RWPE2 (cell line): ENCODE data around the gene SLC39A2.
"Not testable (repeated sequence)": the region's sequence is repeated elsewhere in the genome, so short reads cannot be mapped to it uniquely, and the experiment has no call there.

ENCODE experiments used
- ATAC-seq: fragments of 200-7000 bp; cut with Tn5 transposase; 3 replicates; pipeline ENCODE4 v1.9.1; 2021; ENCODE audit warnings: low read depth
- DNase-seq: peaks from one replicate; pipeline ENCODE4 v3.0.0-alpha.2; 2020; ENCODE audit warnings: low spot score
- H3K27ac ChIP-seq: fragments of 450-650 bp; 2 replicates; pipeline ENCODE4 v1.5.1; 2017; ENCODE audit warnings: mild to moderate bottlenecking; ENCODE audit not compliant: poor library complexity, severe bottlenecking
- H3K27me3 ChIP-seq: fragments of 250-450 bp; sonication (Bioruptor Pico); 2 replicates; pipeline ENCODE4 v1.5.1; 2021; ENCODE audit warnings: mild to moderate bottlenecking, moderate library complexity; ENCODE audit not compliant: insufficient read depth, poor library complexity, severe bottlenecking
- H3K36me3 ChIP-seq: fragments of 250-450 bp; sonication (Bioruptor Pico); 2 replicates; pipeline ENCODE4 v1.5.1; 2020; ENCODE audit warnings: low read depth, mild to moderate bottlenecking, moderate library complexity
- H3K4me1 ChIP-seq: fragments of 250-450 bp; sonication (Bioruptor Pico); 2 replicates; pipeline ENCODE4 v1.5.1; 2021; ENCODE audit warnings: mild to moderate bottlenecking, moderate library complexity; ENCODE audit not compliant: insufficient read depth, poor library complexity, severe bottlenecking
- H3K4me3 ChIP-seq: fragments of 250-450 bp; sonication (Bioruptor Pico); 2 replicates; pipeline ENCODE4 v1.5.1; 2021; ENCODE audit warnings: mild to moderate bottlenecking, moderate library complexity; ENCODE audit not compliant: severe bottlenecking
- H3K9me3 ChIP-seq: fragments of 250-450 bp; sonication (Bioruptor Pico); 2 replicates; pipeline ENCODE4 v1.5.1; 2021; ENCODE audit warnings: mild to moderate bottlenecking, moderate library complexity; ENCODE audit not compliant: severe bottlenecking
- CTCF ChIP-seq: fragments of 450-650 bp; IDR thresholded peaks from one replicate; pipeline ENCODE4 v1.5.1; 2017; ENCODE audit warnings: mild to moderate bottlenecking, moderate library complexity; ENCODE audit not compliant: poor library complexity, severe bottlenecking

The SLC39A2 gene

GRCh38 chr14:20998674-20999366 is at the start of gene SLC39A2:
Gene SLC39A2 (plus strand): TSS chr14:20999293. CDS start chr14:20999447, 154 bp downstream.
- TF ChIP-seq CTCF, result no peak
- peaks cover 31% of the 10 kb centered on the region for H3K36me3 ChIP-seq
- DNase-seq (no peak), ATAC-seq (peak; percentile 84)
- H3K9me3 ChIP-seq, result no peaks in the 10 kb centered on the region
- H3K4me1 ChIP-seq, result peaks cover 6% of the 10 kb centered on the region
- no peaks in the 10 kb centered on the region for H3K27me3 ChIP-seq
- H3K4me3 ChIP-seq, result no peak within 1 kb of the TSS
- peak within 1 kb of the TSS; percentile 11 for H3K27ac ChIP-seq

GRCh38 chr14:20954736-20955537 is 44.2 kb upstream of the SLC39A2 start, which contains the start of gene RNASE2:
Gene RNASE2 (plus strand): TSS chr14:20955487. CDS start chr14:20955772, 285 bp downstream.
- not testable (repeated sequence) for H3K27me3 ChIP-seq, H3K4me3 ChIP-seq, H3K27ac ChIP-seq, H3K9me3 ChIP-seq, H3K4me1 ChIP-seq, DNase-seq, H3K36me3 ChIP-seq
- ATAC-seq, result peak; percentile 29; the same call in 1 of the 3 replicates

- not testable (repeated sequence) for DNase-seq, ATAC-seq, H3K4me1 ChIP-seq, H3K9me3 ChIP-seq, H3K27ac ChIP-seq, H3K4me3 ChIP-seq, H3K27me3 ChIP-seq, H3K36me3 ChIP-seq
Observed at GRCh38 chr14:20955538-20955873, 43.6 kb upstream of the SLC39A2 start.

GRCh38 chr14:20956376-20956976 is 42.6 kb upstream of the SLC39A2 start:
- H3K4me3 ChIP-seq, result no peak overlapping the region
- no peak for TF ChIP-seq CTCF
- H3K9me3 ChIP-seq, result no peaks in the 10 kb centered on the region
- DNase-seq (no peak), ATAC-seq (no peak)
- H3K27me3 ChIP-seq, result peaks cover 2% of the 10 kb centered on the region
- no peaks in the 10 kb centered on the region for H3K36me3 ChIP-seq
- H3K27ac ChIP-seq, result no peak overlapping the region
- peaks cover 6% of the 10 kb centered on the region for H3K4me1 ChIP-seq

- not testable (repeated sequence) for ATAC-seq, H3K27ac ChIP-seq, DNase-seq, H3K27me3 ChIP-seq, H3K4me3 ChIP-seq, H3K4me1 ChIP-seq, H3K9me3 ChIP-seq, H3K36me3 ChIP-seq
Observed at GRCh38 chr14:20958946-20959345, 40.1 kb upstream of the SLC39A2 start.

GRCh38 chr14:20969336-20969735 is 29.8 kb upstream of the SLC39A2 start:
- DNase-seq (no peak), ATAC-seq (peak; percentile 5; the same call in 1 of the 3 replicates)
- TF ChIP-seq CTCF, result no peak
- Histone ChIP-seq H3K9me3 (no peaks in the 10 kb centered on the region), H3K27ac (no peak overlapping the region), H3K36me3 (no peaks in the 10 kb centered on the region), H3K4me1 (peaks cover 11% of the 10 kb centered on the region), H3K4me3 (no peak overlapping the region), H3K27me3 (no peaks in the 10 kb centered on the region)
